Mammary epithelial cell (primary cell): ENCODE data around the gene DCDC2C.

Experiments
- EZH2 ChIP-seq: IDR thresholded peaks from 2 replicates; pipeline ENCODE4 v1.6.1; 2012; ENCODE audit warnings: low read length, inconsistent platforms, borderline replicate concordance
- TF ChIP-seq, protein P1 (sequence below), 2 donors: IDR thresholded peaks in 1 of 2; conservative IDR thresholded peaks in 1 of 2; 2 replicates each; pipeline ENCODE4 v1.5.1; 2011 to 2012; ENCODE audit warnings: inconsistent platforms in 2 of 2, low read length in 2 of 2, mild to moderate bottlenecking in 2 of 2, control low read depth in 1 of 2, low read depth in 1 of 2; ENCODE audit not compliant: insufficient read depth in 1 of 2; ENCODE audit errors: extremely low read depth in 1 of 2

DNA sequence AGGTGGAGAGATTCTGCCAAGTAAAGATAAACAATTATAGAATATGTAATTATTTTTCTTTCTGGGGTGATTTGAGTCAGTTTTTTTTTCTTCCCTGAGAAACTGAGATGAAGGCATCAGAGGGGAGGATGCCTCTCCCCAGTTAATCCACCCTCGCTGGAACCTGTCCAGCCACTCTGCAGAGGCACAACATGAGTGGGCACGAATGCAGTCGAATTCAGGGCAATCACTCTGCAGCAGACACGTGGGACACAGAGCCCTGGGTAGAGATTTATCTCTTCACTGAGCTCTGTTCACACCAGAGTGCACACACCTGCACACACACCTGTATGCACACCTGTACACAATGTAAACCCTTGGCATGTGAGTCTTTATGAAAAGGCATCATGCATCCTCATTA lies 154.2 kb downstream of the DCDC2C start:
- TF ChIP-seq, protein P1, sequence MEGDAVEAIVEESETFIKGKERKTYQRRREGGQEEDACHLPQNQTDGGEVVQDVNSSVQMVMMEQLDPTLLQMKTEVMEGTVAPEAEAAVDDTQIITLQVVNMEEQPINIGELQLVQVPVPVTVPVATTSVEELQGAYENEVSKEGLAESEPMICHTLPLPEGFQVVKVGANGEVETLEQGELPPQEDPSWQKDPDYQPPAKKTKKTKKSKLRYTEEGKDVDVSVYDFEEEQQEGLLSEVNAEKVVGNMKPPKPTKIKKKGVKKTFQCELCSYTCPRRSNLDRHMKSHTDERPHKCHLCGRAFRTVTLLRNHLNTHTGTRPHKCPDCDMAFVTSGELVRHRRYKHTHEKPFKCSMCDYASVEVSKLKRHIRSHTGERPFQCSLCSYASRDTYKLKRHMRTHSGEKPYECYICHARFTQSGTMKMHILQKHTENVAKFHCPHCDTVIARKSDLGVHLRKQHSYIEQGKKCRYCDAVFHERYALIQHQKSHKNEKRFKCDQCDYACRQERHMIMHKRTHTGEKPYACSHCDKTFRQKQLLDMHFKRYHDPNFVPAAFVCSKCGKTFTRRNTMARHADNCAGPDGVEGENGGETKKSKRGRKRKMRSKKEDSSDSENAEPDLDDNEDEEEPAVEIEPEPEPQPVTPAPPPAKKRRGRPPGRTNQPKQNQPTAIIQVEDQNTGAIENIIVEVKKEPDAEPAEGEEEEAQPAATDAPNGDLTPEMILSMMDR (conservative IDR thresholded peaks at IDR 0.05 in 1 of 2, IDR thresholded peaks at IDR 0.05 in 1 of 2; ENCODE audit: extremely low read depth in 1 of 2, insufficient read depth in 1 of 2, low read depth in 1 of 2, low read length in 2 of 2), result no peak
- no peak for TF ChIP-seq EZH2
